HG02642 (cell line): ENCODE measurements around the gene MIX23.

Experiments used
- ATAC-seq: cut with Tn5 transposase; IDR thresholded peaks from one replicate; pipeline ENCODE4 v1.9.1; 2021; ENCODE audit warnings: mild to moderate bottlenecking; ENCODE audit not compliant: unreplicated experiment, poor library complexity

MIX23 gene

GRCh38 chr3:122353215-122353614 is 29.8 kb downstream of the MIX23 start:
- ATAC-seq = no peak

GRCh38 chr3:122351612-122352011 is 31.4 kb downstream of the MIX23 start:
- ATAC-seq = no peak

- no peak for ATAC-seq
Measured at GRCh38 chr3:122350814-122351418, 32.1 kb downstream of the MIX23 start.

GRCh38 chr3:122349171-122349570 is 33.9 kb downstream of the MIX23 start:
- no peak for ATAC-seq

GRCh38 chr3:122343654-122344053 is 39.4 kb downstream of the MIX23 start:
- no peak for ATAC-seq

- no peak for ATAC-seq
Measured at GRCh38 chr3:122342803-122343202, 40.2 kb downstream of the MIX23 start.

- no peak for ATAC-seq
Measured at GRCh38 chr3:122332551-122332950, 50.5 kb downstream of the MIX23 start.

GRCh38 chr3:122331886-122332285 is 51.1 kb downstream of the MIX23 start:
- no peak for ATAC-seq

GRCh38 chr3:122325769-122326168 is 57.3 kb downstream of the MIX23 start:
- no peak for ATAC-seq

GRCh38 chr3:122324871-122325323 is 58.1 kb downstream of the MIX23 start, which contains the start of gene CSTA:
TSS of gene CSTA (plus strand) at chr3:122325248. CDS start at chr3:122325293, 45 bp downstream.
- no peak for ATAC-seq

- ATAC-seq = no peak
Measured at GRCh38 chr3:122322095-122323075, 60.6 kb downstream of the MIX23 start.

GRCh38 chr3:122318620-122319019 is 64.4 kb downstream of the MIX23 start:
- ATAC-seq = no peak

- no peak for ATAC-seq
Measured at GRCh38 chr3:122316368-122316767, 66.7 kb downstream of the MIX23 start.

- ATAC-seq = no peak
Measured at GRCh38 chr3:122315619-122316018, 67.4 kb downstream of the MIX23 start.

GRCh38 chr3:122314228-122314876 is 68.7 kb downstream of the MIX23 start:
- ATAC-seq = no peak

GRCh38 chr3:122313281-122313680 is 69.8 kb downstream of the MIX23 start:
- ATAC-seq = no peak

GRCh38 chr3:122312826-122313225 is 70.2 kb downstream of the MIX23 start:
- no peak for ATAC-seq

- no peak for ATAC-seq
Measured at GRCh38 chr3:122310361-122310760, 72.7 kb downstream of the MIX23 start.
